Body of pancreas (tissue), 4 donors: Measurements from ENCODE around the gene FLVCR1.

Source experiments
- CTCF ChIP-seq, 7 experiments: fragments of 450-650 bp in 4 of 7; fragments of 200-600 bp in 3 of 7; sonication (generic) in 3 of 7; IDR thresholded peaks; one replicate each; pipeline ENCODE4 v1.5.1; 2016 to 2019; ENCODE audit warnings: antibody characterized with exemption in 7 of 7
- POLR2A ChIP-seq, 3 donors: fragments of 450-650 bp; IDR thresholded peaks; one replicate each; pipeline ENCODE4 v1.6.1; 2016; ENCODE audit warnings: antibody characterized with exemption in 3 of 3, mild to moderate bottlenecking in 2 of 3

- TF ChIP-seq CTCF (IDR thresholded peaks at IDR 0.05): no peak
- no peak for TF ChIP-seq POLR2A (IDR thresholded peaks at IDR 0.05)
Observed at GRCh38 chr1:212933815-212934471, 75.9 kb downstream of the FLVCR1 start.
